ENCODE measurements around the gene KIAA0513.
"Not testable (repeated sequence)": the region's sequence is repeated elsewhere in the genome, so short reads cannot be mapped to it uniquely, and the experiment has no call there.

Gene KIAA0513

GRCh38 chr16:85114909-85115567 lies 87.4 kb downstream of the KIAA0513 start:
- peak; percentile 72 for DNase-seq (ENCODE audit: low read depth)

DNA sequence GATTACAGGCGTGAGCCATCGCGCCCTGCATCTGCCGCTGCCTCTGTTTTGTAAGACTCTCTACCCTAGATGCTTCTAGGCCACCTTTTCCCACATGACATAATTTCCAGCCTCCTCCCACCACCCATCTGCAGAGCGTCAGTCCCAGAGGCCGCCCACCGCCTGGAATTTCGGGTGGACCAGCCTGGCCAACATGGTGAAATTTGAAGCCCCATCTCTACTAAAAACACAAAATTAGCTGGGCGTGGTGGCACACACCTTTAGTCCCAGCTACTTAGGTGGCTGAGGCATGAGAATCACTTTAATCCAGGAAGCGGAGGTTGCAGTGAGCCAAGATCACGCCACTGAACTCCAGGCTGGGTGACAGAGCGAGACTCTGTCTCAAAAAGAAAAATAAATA lies 89.8 kb downstream of the KIAA0513 start:
- no peak for DNase-seq (ENCODE audit: low read depth)

DNA sequence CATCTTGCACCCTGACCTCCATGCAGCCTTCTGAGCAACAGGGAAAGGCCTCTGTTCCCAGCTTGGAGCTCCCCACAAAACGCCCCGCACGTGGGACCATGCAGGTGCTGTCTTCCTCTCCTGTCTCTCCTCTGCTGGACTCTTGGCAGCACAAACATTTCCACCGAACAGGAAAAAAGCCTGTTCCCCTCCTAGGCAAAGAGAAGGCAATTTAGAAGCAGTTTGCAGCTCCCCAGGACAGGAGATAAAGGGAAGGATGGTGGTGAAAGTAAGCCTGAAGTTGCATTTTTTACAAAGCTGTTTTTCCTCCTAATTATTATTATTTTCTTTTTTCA lies 92.4 kb downstream of the KIAA0513 start:
- DNase-seq (ENCODE audit: low read depth) = no peak

DNA sequence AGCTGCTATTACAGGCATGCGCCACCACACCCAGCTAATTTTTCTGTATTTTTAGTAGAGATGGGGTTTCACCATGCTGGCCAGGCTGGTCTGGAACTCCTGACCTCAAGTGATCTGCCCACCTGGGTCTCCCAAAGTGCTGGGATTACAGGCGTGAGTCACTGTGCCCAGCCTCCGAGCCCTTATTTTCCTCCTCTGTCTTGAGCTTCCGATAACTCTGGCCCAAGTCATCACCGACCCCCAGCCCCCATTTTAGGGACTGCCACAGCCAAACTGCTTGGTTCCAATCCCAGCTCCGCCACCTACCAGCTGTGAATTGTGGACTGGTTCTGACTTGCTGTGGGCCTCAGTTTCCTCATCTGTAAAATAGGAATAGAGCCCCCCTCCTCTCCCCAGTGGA lies 95.8 kb downstream of the KIAA0513 start:
- DNase-seq (ENCODE audit: low read depth) = not testable (repeated sequence)

DNA sequence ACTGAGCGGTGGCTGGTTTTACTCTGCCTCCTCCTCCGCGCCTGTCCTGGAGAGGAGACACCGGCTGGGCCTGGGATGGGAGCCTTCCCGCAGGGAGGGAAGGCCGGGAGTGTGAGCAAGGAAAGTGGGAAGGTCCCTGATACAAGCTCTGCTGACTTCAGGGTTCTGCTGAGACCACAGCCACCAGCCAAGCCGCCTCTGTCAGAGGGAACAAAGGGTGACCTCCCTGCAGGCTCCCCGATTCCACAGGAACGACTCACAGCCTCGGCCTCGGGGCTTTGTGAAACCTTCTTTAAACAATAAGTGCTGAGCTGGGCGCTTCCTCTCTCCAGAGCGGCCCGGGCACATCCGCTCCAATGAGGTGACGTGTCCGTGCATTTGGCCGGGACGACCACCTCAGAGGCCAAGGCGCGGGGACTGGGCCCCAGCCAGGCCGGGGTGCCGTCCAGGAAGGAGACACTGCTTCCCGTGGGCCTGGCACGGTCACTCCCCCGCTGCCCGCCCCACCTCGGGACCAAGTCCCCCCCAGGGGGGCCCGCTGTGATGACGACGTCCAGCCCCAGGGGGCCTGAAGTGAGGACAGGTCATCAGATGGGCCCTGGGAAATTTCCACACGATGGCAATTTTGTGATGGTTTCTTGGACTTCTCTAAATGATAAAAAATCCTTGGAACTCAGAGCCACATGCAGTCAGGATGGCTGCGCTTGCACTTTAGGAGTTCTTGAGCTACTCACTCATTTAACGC lies 96.5 kb downstream of the KIAA0513 start:
- no peak for DNase-seq (ENCODE audit: low read depth)

DNA sequence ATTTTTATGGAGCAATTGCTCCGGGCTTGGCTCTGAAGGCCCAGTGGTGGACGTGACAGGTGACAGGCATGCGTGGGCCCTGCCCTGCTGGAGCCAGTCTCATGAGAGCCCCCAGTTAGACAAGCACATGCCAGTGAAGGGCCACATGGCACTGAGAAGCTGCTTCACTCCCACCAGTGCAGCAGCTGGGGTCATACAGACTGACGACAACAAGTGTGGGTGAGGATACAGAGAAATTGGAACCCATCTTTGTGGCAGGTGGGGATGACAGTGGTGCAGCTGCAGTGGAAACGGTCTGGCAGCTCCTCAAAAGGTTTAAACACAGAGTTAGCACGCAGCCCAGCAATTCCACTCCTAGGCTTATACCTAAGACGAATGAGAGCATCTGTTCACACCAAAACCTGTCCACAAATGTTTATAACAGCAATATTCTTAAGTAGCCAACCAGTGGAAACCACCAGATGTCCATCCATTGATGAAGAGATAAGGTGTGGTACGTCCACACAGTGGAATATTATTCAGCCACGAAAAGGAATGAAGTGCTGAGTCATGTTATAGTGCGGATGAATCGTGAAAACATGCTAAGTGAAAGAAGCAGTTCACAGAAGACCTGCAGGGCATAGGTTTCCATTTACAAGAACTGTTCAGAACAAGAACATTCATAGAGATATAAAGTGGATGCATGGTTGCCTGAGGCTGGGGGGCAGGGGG lies 97.2 kb downstream of the KIAA0513 start:
- DNase-seq (ENCODE audit: low read depth) = no peak

DNA sequence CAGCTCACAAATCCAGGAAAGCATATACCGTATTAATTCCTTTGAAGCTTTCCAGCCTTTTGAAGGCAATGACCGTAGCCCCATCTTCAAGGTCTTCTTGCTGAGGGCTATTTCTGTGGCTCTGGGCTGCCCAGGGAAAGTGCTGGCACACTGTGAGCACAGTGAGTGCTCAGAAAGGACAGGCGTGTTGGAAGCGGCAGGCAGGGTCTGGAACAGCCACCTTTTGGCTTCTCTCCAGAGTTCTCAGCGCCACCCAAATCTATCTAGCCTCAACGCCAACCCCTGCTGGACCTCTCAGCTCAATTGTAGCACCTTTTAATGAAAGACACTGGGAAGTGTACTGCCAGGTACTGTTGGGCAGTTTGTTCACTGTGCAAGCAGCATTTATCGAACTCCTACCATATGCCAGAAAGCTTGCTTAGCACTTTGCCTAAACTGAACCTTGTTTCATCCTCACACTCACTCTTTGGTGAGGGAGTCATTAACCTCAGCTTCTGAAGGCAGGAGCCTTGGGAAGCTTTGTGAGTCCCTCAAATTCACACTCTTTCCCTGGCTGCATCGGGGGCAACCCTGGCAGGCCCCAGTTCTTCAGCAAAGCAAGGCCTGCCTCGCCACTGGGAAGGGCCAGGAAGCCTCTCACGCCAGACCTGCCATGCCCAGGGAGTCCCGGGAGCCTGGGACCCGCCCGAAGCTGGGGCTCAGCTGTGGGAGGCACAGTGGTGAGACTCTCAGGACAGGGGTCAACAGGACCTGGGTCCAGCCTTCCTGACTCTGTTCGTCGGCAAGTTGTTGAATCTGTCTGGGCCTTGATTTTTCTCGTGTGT lies 98.2 kb downstream of the KIAA0513 start:
- no peak for DNase-seq (ENCODE audit: low read depth)

- no peak for DNase-seq (ENCODE audit: low read depth)
These were observed 98.8 kb downstream of the KIAA0513 start for GRCh38 chr16:85126394-85126704.

DNA sequence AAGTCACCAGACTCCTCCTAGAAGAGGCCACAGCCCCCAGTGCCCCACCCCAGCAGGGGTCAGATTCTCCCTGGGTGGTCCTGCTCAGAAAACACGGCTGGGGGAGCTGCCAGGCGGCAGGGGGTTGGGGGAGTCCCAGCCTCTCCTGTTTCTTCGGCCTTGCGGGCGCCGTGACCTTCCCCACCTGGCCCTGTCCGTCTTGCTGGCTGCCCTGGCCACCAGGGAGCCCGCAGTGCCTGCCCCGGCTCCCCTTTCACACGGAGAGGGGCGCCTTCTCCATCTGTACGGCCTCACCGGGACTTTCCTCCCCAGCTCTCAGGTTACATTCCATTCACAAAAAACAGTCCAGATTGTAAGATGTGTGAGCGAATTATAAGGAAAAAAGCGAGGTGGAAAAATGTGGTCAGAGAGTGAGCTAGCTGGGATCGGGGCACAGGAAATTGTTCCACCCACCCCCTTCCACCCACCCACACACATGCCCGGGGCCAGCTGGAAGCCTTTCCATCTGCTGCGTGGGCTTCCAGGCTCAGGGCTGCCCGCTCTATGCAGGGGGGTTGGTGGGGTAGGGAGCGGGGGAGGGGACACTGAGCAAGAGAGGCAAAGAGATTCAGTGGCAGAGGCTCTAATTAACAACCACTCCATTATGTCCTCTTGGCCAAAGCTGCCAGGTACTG lies 99.2 kb downstream of the KIAA0513 start:
- no peak for DNase-seq (ENCODE audit: low read depth)

- no peak for DNase-seq (ENCODE audit: low read depth)
These were observed 99.8 kb downstream of the KIAA0513 start for GRCh38 chr16:85127379-85127723.

DNA sequence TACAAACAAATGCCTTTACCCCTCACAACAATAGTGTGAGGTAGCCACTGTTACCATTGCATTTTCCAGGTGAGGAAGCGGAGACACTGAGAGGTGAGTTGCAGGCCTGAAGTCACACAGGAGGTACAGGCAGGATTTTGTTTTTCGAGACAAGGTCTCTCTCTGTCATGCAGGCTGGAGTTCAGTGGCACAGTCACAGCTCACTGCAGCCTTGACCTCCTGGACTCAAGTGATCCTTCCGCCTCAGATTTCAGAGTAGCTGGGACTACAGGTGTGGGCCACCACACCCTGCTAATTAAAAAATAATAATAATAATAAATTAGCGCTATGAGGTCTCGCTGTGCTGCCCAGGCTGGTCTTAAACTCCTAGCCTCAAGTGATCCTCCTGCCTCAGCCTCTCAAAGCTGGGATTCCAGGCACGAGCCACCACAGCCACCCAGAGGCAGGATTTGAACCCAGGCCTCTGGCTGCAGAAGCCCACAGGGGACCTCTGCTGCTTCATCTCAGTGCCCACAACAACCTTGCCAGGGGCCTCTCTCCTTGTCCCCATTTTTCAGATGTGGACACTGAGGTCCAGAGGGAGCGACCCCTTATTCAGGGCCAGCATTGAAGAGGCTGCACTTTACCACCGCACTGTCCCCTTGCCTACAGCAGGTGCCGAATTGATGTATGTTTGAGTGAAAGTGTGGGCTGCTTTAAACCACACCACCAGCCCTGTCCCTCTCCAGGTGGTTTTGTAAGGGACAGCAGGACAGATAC lies 100.7 kb downstream of the KIAA0513 start:
- DNase-seq (ENCODE audit: low read depth) = no peak

DNA sequence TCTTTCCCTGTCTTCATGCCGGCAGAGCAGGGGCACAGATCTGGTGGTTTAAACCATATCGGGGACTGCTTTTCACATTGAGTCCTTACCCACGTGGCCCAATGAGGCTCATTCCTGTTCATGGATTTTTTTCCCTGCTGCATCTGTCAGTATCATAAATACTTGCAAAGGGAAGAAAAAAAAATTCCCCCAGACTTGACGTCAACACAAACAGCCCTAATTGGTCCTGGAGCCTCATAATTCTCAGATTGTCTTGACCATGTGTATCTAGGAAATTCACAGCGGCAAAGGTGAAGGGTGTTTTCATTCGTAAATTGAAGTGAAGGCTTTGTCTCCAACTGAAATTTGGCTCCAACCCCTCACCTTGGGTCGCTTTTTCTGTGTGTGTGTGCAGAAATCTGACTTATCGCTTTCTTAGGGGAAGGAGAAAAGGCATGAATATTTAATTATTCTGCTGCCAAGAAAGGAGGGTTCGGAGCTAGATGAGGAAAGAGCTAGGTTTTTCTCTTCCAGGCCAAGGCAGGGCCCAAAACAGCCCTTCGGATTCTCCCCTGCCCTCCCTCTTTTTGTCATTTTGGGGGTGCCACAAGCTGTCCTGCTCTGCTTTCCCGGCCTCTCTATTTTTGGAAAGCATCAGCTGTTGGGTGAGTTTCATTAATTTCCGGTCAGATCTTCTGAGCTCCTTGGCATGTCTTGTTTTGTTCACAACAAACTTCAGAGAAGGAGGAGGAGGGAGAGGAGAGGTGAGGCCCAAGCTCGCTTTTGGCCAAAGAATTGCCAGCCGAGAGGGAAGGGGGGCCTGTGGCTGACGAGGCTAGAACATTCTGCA lies 102.5 kb downstream of the KIAA0513 start:
- DNase-seq (ENCODE audit: low read depth) = no peak

DNA sequence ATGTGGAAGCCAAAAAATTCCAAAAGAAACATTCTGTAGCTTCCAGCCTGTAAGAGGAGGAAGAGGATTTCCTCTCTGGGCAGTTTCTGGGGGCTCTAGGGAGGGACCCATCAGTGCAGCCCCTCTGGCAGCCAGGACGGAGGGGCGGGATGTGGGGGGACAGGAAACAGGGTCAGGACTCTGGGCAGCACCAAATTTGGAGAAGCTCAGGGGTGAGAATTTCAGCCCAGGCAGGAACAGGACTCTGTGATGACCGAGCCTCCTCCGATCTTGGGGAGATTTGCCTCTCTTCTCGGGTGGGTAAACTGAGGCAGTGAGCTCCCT lies 103.1 kb downstream of the KIAA0513 start:
- no peak for DNase-seq (ENCODE audit: low read depth)

- DNase-seq (ENCODE audit: low read depth) = no peak
These were observed 105.1 kb downstream of the KIAA0513 start for GRCh38 chr16:85132456-85133289.

- DNase-seq (ENCODE audit: low read depth) = no peak
These were observed 105.7 kb downstream of the KIAA0513 start for GRCh38 chr16:85133290-85133599.

DNA sequence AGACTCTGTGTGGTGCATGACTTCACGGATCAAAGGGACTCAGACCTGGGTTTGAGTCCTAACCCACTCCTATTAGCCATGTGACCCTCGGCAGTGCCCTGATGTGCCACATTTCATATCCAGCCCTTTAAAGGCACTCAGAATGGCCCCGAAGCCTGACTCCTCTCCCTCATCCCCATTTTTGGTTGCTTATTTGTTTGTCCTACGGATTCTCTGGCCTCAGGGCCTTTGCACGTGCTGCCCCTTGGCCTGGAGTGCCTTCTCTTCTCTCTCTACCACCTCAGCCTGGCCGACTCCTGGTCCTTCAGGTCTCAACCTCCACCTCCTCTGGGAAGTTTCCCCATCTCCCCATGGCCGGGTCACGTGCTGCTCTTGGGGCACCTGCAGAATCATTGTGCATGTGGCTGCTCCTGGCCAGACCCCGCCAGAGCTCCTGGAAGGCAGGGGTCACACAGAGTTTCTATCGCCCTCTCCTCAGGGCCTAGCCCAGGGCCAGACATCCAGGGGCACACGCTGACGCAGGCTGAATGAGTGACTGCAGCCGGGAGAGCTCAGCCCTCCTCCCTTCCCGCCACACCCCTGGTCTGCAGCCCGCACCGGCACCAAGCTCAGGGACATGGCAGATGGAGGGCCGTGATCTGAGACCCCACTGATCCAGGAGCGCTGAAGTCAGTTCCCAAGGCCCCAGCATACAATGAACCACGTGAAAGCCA lies 106.6 kb downstream of the KIAA0513 start:
- DNase-seq (ENCODE audit: low read depth) = no peak

DNA sequence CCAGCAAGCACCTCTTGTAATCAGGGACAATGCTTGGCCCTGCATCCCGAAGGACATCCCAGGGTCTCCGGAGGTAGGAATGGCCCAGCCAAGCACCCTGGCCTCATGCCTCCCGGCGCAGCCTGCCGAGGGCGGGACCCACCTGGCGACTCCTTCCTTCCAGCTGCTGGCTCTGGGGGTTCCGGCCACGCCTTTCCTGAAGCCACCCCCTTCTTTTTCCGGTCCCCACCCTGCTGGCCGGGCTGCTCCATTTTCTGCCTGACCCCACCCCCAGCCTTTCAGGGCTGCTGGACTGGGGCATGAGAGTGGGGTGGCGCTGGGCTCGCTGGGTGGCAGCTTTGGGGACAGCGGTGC lies 107.2 kb downstream of the KIAA0513 start:
- DNase-seq (ENCODE audit: low read depth) = no peak

GRCh38 chr16:85136213-85136701 lies 108.7 kb downstream of the KIAA0513 start:
- no peak for DNase-seq (ENCODE audit: low read depth)

DNA sequence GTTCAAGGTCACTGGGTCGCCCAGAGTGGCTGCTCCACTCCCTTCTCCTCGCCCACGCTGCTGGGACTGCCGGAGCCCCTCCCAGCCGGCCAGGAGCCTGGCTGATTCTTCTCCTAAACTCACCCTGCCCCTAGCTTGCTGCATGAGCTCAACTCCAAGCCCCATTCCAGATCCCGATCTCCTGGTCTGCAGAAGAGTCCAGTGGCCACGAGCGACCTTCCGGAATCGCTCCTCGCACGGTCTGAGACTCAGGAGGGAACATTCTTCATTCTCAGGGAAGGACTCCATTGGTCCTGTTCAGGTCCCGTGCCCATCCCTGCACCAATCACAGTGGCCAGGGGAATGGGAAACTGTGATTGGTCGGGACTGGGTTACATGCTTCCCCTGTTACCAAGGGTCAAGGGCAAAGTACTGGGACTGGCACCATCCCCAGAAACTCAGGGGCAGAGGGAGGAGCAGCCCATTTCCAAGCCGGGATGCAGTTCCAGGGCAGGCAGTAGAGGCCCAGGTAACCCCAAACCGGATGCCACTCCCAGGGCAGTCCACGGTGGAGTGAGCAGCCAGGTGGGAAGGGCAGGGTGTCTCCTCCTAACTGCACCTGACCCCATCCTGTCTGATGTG lies 109.2 kb downstream of the KIAA0513 start:
- no peak for DNase-seq (ENCODE audit: low read depth)

Data from activated T-helper 9 cell treated with anti-CD3 and anti-CD28 coated beads, Interleukin-2, amount 50 U/mL, for 16 hours (primary cell).